MCF 10A (cell line): ENCODE measurements around the gene ADAMTS19. TPM values are rescaled to one million over a fixed set of nuclear protein-coding genes. Genes with fewer than 3 reads are reported as not detected.
A peak's percentile ranks its signal among the peaks of the same experiment; 100 is the strongest.

ENCODE experiments used
- BruUV-seq: library from RNA; stranded (reverse); fragments of 400-500 nt; replicated peaks from 2 replicates; lab custom pipeline; 2021; lab: Mats Ljungman, UMichigan
- CTCF ChIA-PET: fragments of 300-600 bp; sonication (Branson Sonifier 250); formaldehyde crosslinking; extraction: SDS; loops from one replicate; lab custom pipeline; 2021; ENCODE audit warnings: antibody characterized with exemption, inconsistent platforms; lab: Yijun Ruan, JAX
- POLR2A ChIA-PET: fragments of 300-600, 350-650 bp; sonication (Branson Sonifier 250); formaldehyde crosslinking; extraction: SDS; loops from one replicate; lab custom pipeline; 2020; ENCODE audit warnings: antibody characterized with exemption, inconsistent platforms; lab: Yijun Ruan, JAX
- DNase-seq: peaks from one replicate; pipeline ENCODE4 v3.0.0-alpha.2; 2018; ENCODE audit not compliant: unreplicated experiment
- H3K27ac Mint-ChIP-seq: one replicate; pipeline ENCODE4 v1.8.0; 2022; ENCODE audit warnings: mild to moderate bottlenecking, low read depth, mixed read lengths; ENCODE audit not compliant: unreplicated experiment
- H3K27me3 Mint-ChIP-seq: one replicate; pipeline ENCODE4 v1.8.0; 2022; ENCODE audit warnings: mixed read lengths; ENCODE audit not compliant: insufficient read depth, unreplicated experiment
- H3K36me3 Mint-ChIP-seq: one replicate; pipeline ENCODE4 v1.8.0; 2022; ENCODE audit warnings: mild to moderate bottlenecking, moderate library complexity, mixed read lengths; ENCODE audit not compliant: insufficient read depth, unreplicated experiment
- H3K4me1 Mint-ChIP-seq: one replicate; pipeline ENCODE4 v1.8.0; 2022; ENCODE audit warnings: mixed read lengths; ENCODE audit not compliant: insufficient read depth, unreplicated experiment
- H3K4me3 Mint-ChIP-seq: one replicate; pipeline ENCODE4 v1.8.0; 2022; ENCODE audit warnings: mild to moderate bottlenecking, moderate library complexity, mixed read lengths; ENCODE audit not compliant: unreplicated experiment
- H3K9me3 Mint-ChIP-seq: one replicate; pipeline ENCODE4 v1.8.0; 2022; ENCODE audit warnings: mixed read lengths; ENCODE audit not compliant: unreplicated experiment
- intact Hi-C: fragments of 100-400 bp; cut with micrococcal nuclease; formaldehyde crosslinking; loops from 2 replicates; pipeline ENCODE4 v1.14.1; 2022
- total RNA-seq: library from RNA; stranded (reverse); gene quantifications from 2 replicates; pipeline ENCODE4 v1.2.3, GENCODE V29; 2022
- TF ChIP-seq, protein P1 (sequence below): fragments of 200-600 bp; IDR thresholded peaks from one replicate; pipeline ENCODE4 v1.8.0; 2022; ENCODE audit warnings: antibody characterized with exemption, mild to moderate bottlenecking; ENCODE audit not compliant: unreplicated experiment

The ADAMTS19 gene
- total RNA-seq, 1 experiment from 2014 or later, result not detected

DNA sequence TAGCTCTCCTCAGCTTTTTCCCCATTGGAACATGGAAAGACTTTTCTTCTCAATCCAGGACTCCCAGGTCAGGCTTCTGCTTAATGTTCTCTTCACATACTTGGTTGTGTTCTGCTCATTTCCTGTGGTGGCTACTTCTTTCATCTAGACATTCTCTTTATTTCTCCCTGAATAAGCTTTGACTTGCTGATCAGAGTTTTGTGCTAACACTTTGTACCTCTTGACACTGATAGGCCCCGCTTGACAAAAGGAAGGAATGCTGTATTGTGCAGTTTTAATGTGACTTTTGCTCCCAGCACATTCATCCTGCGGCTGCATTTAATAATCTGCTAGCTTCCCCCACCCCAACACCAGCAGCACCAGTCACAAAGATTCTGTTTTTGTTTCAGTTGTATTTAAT, 196.9 kb downstream of the ADAMTS19 start:
- H3K4me1 Mint-ChIP-seq, result peaks cover 9% of the 10 kb centered on the region
- H3K27me3 Mint-ChIP-seq, result no peaks in the 10 kb centered on the region
- no peaks in the 10 kb centered on the region for H3K9me3 Mint-ChIP-seq
- BruUV-seq, result no TSS peak
- no peak for DNase-seq
- TF ChIP-seq, protein P1, sequence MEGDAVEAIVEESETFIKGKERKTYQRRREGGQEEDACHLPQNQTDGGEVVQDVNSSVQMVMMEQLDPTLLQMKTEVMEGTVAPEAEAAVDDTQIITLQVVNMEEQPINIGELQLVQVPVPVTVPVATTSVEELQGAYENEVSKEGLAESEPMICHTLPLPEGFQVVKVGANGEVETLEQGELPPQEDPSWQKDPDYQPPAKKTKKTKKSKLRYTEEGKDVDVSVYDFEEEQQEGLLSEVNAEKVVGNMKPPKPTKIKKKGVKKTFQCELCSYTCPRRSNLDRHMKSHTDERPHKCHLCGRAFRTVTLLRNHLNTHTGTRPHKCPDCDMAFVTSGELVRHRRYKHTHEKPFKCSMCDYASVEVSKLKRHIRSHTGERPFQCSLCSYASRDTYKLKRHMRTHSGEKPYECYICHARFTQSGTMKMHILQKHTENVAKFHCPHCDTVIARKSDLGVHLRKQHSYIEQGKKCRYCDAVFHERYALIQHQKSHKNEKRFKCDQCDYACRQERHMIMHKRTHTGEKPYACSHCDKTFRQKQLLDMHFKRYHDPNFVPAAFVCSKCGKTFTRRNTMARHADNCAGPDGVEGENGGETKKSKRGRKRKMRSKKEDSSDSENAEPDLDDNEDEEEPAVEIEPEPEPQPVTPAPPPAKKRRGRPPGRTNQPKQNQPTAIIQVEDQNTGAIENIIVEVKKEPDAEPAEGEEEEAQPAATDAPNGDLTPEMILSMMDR, result no peak
- H3K27ac Mint-ChIP-seq, result no peak overlapping the region
- no peaks in the 10 kb centered on the region for H3K36me3 Mint-ChIP-seq
- ChIA-PET POLR2A (no interaction called here), CTCF (interaction anchor here (1.1 kb wide), 1 partner anchor 148 kb away, joined by 3 read pairs; no protein-coding TSS in a partner anchor)
- intact Hi-C loops, result no loop called here
- H3K4me3 Mint-ChIP-seq, result no peak overlapping the region

DNA sequence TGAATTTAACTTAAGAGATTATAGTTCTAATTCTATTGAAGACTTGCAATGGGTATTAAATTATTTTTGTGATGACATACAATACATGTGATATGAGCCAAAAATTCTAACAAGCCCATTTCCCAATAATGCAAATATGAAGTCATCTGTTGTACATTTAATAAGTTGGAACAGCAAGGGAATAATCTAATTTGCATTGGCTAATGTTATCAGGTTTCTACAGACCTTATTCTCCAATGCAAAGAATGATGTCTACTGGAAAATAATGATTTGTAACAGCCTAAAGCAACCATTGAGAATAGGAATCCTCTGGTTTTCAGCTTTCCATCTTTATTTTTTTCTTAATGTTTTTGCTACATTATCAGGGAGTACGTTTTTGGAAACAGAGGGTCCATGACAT, 198.7 kb downstream of the ADAMTS19 start:
- Mint-ChIP-seq H3K9me3 (no peaks in the 10 kb centered on the region), H3K36me3 (no peaks in the 10 kb centered on the region), H3K4me3 (no peak overlapping the region), H3K4me1 (no peaks in the 10 kb centered on the region), H3K27me3 (no peaks in the 10 kb centered on the region), H3K27ac (no peak overlapping the region)
- BruUV-seq, result no TSS peak
- ChIA-PET POLR2A (no interaction called here), CTCF (interaction anchor here (0.9 to 3.4 kb wide), 2 partner anchors 101 to 112 kb away, joined by 4 to 17 read pairs; no protein-coding TSS in a partner anchor)
- DNase-seq, result no peak
- TF ChIP-seq, protein P1, result no peak
- intact Hi-C loops, result no loop called here

DNA sequence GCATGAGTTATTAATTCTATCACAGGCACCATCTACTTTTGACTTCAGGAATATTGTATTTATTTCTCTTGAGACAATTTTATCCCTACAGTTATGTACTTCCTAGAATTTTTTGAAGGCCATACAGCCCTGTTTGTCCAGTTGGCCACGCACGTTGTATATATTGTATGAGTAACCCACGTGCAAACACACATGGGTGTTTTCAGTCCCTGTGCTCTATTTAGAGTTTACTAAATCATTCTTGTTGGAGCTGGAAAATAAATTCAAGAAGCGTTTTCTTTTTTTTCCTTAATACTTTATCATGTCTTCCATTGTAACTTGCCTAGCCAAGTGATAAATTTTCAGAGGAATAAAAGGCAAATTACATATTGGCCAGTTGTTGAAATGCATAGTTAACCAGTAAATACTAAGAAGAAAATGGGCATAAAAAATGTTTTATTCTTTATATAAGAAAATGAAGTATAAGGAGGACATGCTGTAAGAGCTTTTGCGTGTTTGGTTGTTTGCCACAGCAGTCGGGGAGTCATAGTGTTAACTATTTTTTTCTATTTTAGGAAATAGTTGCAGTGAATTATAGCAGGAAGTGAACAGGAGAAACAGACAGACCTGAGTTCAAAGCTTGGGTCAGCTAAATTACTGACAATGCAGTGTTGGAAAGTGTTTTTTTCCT, 201.4 kb downstream of the ADAMTS19 start:
- ChIA-PET CTCF (interaction anchor here (0.5 to 3.4 kb wide), 7 partner anchors 14 to 1669 kb away, joined by 3 to 17 read pairs (median 4); no protein-coding TSS in a partner anchor), POLR2A (interaction anchor here (0.6 to 0.7 kb wide), 2 partner anchors 678 to 1584 kb away, joined by 3 read pairs; no protein-coding TSS in a partner anchor)
- intact Hi-C loops, result loop anchor here (5.0 kb wide), 2 partner anchors 191 to 1449 kb away; no protein-coding TSS in a partner anchor
- H3K4me3 Mint-ChIP-seq, result no peak overlapping the region
- H3K27me3 Mint-ChIP-seq, result no peaks in the 10 kb centered on the region
- no peak overlapping the region for H3K27ac Mint-ChIP-seq
- DNase-seq, result no peak
- H3K4me1 Mint-ChIP-seq, result no peaks in the 10 kb centered on the region
- no peaks in the 10 kb centered on the region for H3K9me3 Mint-ChIP-seq
- no peaks in the 10 kb centered on the region for H3K36me3 Mint-ChIP-seq
- BruUV-seq, result no TSS peak
- TF ChIP-seq, protein P1, result no peak

DNA sequence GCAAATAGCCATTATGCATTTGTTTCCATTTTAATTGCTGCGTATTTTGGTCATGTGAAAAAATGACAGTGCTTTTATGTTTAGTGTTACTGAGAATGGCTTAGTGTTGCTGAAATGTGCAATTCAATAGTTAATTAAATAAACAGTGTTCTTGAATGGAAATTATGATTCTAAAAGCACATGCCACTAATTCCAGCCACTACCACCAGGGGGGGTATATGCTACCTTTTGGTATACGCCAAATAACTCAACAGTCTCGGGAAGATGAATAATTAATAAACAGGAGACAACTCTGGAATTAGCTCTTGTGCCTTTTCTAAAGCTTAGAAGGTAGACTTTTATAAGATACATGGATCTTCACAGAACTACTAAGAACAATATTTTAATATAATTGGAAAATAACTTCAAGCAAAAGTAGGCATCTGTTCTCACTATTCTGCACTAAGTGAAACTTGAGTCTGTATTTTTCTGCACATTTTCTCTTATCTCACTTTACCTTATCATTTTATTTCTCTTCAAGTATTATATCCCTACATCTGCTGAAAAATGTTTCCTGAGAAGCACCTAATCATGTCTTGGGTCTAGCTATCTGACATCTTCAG, 204.3 kb downstream of the ADAMTS19 start:
- Mint-ChIP-seq H3K27me3 (no peaks in the 10 kb centered on the region), H3K4me3 (no peak overlapping the region), H3K4me1 (no peaks in the 10 kb centered on the region), H3K36me3 (no peaks in the 10 kb centered on the region), H3K27ac (no peak overlapping the region), H3K9me3 (peaks cover 13% of the 10 kb centered on the region)
- TF ChIP-seq, protein P1, result peak; percentile 89
- POLR2A ChIA-PET, result interaction anchor here (0.6 to 0.8 kb wide), 3 partner anchors 78 to 1323 kb away, joined by 3 read pairs; no protein-coding TSS in a partner anchor
- BruUV-seq, result no TSS peak
- peak; percentile 83 for DNase-seq
- CTCF ChIA-PET, result interaction anchor here (0.6 to 2.9 kb wide), 41 partner anchors 8 to 759 kb away, joined by 3 to 28 read pairs (median 4); no protein-coding TSS in a partner anchor
- intact Hi-C loops, result loop anchor here (1.0 to 5.0 kb wide), 3 partner anchors 104 to 1452 kb away; no protein-coding TSS in a partner anchor
